ENCODE measurements around the gene BAHCC1.

- TF ChIP-seq ZNF184 (tag by site-specific recombination; IDR thresholded peaks at IDR 0.05) = no peak
- TF ChIP-seq ZBTB49 (tag by site-specific recombination; IDR thresholded peaks at IDR 0.05; ENCODE audit: low read depth) = no peak
- TF ChIP-seq ZBTB7A (tag by site-specific recombination; IDR thresholded peaks at IDR 0.05; ENCODE audit: low read depth) = no peak
- TF ChIP-seq CTCF (tag by site-specific recombination; IDR thresholded peaks at IDR 0.05) = peak; percentile 17; the same call in 1 of the 2 replicates
- no peak for TF ChIP-seq ZNF24 (tag by site-specific recombination; IDR thresholded peaks at IDR 0.05)
- no peak for TF ChIP-seq ZNF362 (tag by site-specific recombination; IDR thresholded peaks at IDR 0.05)
- no peak for TF ChIP-seq ZNF521 (tag by site-specific recombination; IDR thresholded peaks at IDR 0.05)
- no peak for TF ChIP-seq REST (tag by site-specific recombination; IDR thresholded peaks at IDR 0.05)
- no peak for TF ChIP-seq RBAK (tag by site-specific recombination; IDR thresholded peaks at IDR 0.05)
Measured at GRCh38 chr17:81429821-81430551, 34.7 kb downstream of the BAHCC1 start.

Measured in HEK293 (cell line).